PC-3 (cell line): ENCODE results near the gene ARHGEF28.

ENCODE experiments used
- CTCF ChIP-seq: fragments of 300-600 bp; sonication (generic); conservative IDR thresholded peaks from 2 replicates; pipeline ENCODE4 v1.5.1; 2017; ENCODE audit warnings: antibody characterized with exemption, low read depth, mild to moderate bottlenecking, low read length
- EZH2 ChIP-seq: fragments of 300-600 bp; sonication (generic); IDR thresholded peaks from one replicate; pipeline ENCODE4 v1.6.1; 2017; ENCODE audit warnings: antibody characterized with exemption, mild to moderate bottlenecking, low read length; ENCODE audit not compliant: unreplicated experiment

GRCh38 chr5:73903169-73903568 is 277.2 kb downstream of the ARHGEF28 start:
- no peak for TF ChIP-seq CTCF
- TF ChIP-seq EZH2 = no peak
